ENCODE measurements around the gene PPP2R1B. TPM values are rescaled to one million over a fixed set of nuclear protein-coding genes. Genes with fewer than 3 reads are reported as not detected.

PPP2R1B gene
- total RNA-seq, 1 experiment from 2014 or later: 35.4 TPM

DNA sequence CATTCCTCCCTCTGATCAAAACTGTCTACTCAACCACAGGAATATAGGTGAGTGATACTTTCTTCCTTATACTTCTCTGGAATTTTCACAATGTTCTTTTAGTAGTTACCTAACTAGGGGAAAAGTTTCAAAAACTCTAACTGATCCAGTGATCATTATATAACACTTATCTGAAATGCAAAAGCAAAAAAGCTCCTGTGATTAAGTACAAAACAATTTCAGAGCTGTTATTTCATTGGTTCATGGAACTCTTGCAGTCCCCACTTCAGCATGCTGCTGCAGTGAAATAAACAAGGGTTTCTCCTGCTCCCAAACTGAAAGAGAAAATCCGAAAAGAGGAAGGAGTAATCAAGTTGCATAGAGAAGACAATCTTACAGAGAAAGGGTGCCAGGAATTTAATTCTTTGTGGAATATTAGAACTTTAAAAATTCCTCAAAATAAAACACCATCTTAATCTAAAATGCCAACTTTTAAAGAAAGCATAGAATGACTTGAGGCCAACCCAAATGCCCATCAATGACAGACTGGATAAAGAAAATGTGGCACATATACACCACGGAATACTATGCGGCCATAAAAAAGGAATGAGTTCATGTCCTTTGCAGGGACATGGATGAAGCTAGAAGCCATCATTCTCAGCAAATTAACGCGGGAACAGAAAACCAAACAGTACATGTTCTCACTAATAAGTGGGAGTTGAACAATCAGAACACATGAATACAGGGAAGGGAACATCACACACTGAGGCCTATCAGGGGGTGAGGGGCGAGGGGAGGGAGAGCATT is 20.3 kb downstream of the PPP2R1B start:
- DNase-seq: no peak

DNA sequence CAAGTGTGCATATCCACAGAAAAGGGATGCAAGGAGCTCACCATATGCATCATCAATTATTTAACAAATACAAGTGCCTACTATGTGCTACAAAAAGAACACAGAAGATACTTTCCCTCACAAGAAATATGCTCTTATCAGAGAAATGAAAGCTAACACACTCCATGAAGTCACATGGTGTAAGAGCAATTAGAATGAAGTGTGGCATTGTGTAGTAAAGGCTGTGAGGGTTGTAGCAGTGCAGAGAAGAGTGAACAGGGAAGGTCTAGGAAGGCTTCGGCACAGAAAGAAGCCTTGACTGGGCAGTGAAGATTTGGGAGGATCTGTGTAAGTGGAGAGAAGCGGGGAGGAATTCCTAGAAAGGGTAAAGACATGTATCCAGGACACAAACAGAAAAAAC is 22.5 kb downstream of the PPP2R1B start:
- Histone ChIP-seq H3K4me1 (no peaks in the 10 kb centered on the region), H3K9me3 (replicated peaks) (no peaks in the 10 kb centered on the region), H3K4me3 (no peak overlapping the region), H3K36me3 (peaks cover 10% of the 10 kb centered on the region; the same call in 1 of the 2 replicates), H3K27me3 (no peaks in the 10 kb centered on the region), H3K27ac (no peak overlapping the region)
- DNase-seq: no peak

More for the DNA sequence above, 20.3 kb downstream of the PPP2R1B start:
- no peak overlapping the region for H3K4me3 ChIP-seq
- H3K4me1 ChIP-seq: no peaks in the 10 kb centered on the region
- no peak overlapping the region for H3K27ac ChIP-seq
- H3K9me3 ChIP-seq (replicated peaks): no peaks in the 10 kb centered on the region
- no peaks in the 10 kb centered on the region for H3K27me3 ChIP-seq
- H3K36me3 ChIP-seq: peaks cover 12% of the 10 kb centered on the region; the same call in 1 of the 2 replicates

DNA sequence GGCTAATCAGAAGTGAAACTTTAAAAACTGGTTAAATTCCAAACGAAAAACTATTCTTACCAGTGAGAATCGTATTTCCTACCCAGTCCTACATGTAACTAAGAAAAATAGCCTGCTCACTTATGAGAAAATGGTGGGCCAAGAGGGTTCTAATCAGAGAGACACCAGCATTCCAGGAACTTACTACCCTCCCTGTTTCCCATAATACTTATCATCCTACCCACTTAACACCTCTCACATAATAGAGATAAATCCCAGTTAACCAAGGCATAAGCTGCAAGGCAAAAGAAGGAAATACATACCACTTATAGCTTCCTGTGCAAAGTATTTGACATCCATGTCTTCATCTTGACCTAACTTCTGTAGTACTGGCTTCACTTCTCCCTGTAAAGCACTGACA is 24.4 kb downstream of the PPP2R1B start:
- Histone ChIP-seq H3K36me3 (peaks cover 7% of the 10 kb centered on the region; the same call in 1 of the 2 replicates), H3K27ac (no peak overlapping the region), H3K9me3 (replicated peaks) (no peaks in the 10 kb centered on the region), H3K4me1 (peaks cover 2% of the 10 kb centered on the region; the same call in 1 of the 2 replicates), H3K27me3 (no peaks in the 10 kb centered on the region), H3K4me3 (no peak overlapping the region)
- no peak for DNase-seq

DNA sequence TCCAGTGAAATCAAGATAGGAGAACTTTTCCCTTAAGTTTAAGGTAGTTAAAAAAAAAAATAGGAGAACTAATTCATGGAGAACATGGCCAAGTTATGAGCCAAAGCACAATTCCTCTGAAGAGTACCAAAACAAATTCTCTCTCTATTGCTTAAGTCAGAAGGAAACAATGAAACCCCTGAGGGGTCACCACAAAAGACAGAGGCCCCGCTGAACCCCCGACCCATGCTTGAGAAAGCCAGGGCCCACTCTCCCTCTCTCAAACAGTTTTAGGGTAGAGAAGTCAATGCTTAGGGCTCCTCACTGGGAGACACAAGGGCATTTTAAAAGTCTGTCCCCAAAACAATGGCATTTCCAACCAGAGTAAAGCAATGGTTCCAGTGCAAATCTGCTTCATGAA is 26.9 kb downstream of the PPP2R1B start:
- no peaks in the 10 kb centered on the region for H3K36me3 ChIP-seq
- peaks cover 19% of the 10 kb centered on the region for H3K4me1 ChIP-seq
- no peak for DNase-seq
- H3K27me3 ChIP-seq: no peaks in the 10 kb centered on the region
- H3K27ac ChIP-seq: no peak overlapping the region
- no peaks in the 10 kb centered on the region for H3K9me3 ChIP-seq (replicated peaks)
- no peak overlapping the region for H3K4me3 ChIP-seq

DNA sequence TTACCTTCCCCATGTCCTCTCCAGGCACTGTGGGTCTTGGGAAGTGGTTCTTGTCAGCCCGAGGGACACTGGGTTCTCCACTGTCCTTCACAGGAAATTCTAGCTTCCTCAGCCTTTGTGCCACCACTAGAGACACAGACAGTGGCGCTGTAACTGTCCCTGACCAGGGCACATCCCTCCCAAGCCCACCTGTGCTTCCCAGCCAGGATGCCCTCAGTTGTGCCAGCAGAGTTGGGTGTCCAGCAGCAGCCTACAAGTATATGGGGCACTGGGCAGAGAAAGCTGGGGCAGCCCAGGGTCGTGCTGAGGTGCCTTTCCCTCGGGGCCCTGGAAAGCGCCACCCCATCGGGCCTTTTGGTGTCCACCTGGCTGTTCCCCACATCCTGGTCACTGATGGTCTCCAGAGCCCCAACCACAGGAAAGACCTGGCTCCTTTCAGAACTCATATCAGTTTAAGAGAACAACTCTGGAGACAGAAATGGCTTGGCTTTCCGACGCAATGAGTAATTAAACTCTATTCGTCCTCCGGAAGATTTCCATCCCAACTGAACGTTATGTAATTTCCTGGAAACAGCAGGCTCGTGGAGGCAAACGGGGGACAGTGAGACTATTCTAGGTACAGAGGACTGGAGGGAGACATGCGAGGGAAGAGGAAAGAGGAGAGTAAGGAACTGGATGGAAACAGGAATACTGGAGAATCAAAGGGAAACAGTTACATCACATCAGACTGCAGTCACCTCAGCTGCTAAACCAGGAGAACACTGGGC is 28.6 kb downstream of the PPP2R1B start:
- Histone ChIP-seq H3K27me3 (no peaks in the 10 kb centered on the region), H3K9me3 (replicated peaks) (no peaks in the 10 kb centered on the region), H3K4me1 (peaks cover 19% of the 10 kb centered on the region), H3K27ac (no peak overlapping the region), H3K36me3 (no peaks in the 10 kb centered on the region), H3K4me3 (no peak overlapping the region)
- DNase-seq: no peak

DNA sequence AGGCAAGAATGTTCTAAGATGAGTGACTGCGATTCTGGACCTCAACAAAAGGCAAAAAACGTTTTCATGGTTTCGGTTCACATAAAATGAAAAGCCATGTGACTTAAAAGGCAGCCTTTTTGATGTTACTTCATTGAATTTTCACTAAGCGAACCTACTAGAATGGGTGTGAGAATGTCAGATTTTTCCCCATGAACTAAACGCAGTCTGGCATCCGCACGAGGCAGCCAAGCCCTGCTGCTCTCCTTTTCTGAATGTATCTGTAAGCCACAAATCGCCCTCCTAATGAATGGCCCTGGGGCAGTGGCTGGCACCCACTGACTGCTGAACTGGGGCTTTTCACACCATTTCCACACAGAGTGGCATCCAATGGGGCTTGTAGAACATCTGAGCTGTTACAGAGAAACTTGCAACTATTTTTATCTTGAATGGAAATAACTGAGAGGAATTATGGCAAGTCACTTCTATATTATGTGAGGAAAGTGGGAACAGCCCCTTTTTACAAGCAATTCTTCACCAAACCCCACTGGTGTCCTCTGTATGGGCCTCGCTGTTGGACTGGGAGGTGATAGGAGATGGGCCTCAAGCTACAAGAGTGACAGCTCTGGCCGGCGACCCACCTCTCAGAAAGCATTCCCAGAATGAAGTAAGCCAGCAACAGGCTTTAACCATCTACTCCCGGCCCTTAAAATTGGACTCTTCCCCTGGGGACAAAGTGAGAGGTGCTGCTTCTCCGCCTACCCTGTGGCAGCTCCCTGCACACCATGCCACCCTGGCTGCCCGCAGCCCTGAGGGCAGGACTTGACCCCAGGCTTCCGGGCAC is 29.4 kb downstream of the PPP2R1B start:
- Histone ChIP-seq H3K4me1 (peaks cover 19% of the 10 kb centered on the region), H3K9me3 (replicated peaks) (no peaks in the 10 kb centered on the region), H3K27me3 (no peaks in the 10 kb centered on the region), H3K27ac (peak overlapping the region; percentile 80), H3K4me3 (no peak overlapping the region), H3K36me3 (no peaks in the 10 kb centered on the region)
- DNase-seq: no peak

DNA sequence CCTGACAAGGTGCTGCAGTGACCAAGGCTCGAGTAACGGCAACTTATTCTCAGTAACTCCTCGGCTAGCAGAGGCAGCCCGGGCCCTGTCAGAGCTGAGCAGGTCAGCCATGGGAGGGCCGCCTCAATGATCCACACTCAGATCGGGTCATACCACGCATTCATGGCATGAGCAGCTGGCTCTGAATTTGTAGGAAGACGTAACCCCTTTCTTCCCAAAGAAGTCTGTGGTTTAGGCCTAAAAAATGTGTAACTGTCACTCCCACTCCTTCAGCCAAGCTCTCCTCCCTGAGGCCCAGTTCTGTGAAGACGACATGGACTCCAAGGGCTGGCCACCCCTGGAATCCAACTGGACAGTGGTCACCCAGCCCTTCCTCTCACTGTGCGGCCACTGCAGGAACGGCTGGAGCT is 30.0 kb downstream of the PPP2R1B start:
- Histone ChIP-seq H3K27me3 (no peaks in the 10 kb centered on the region), H3K36me3 (no peaks in the 10 kb centered on the region), H3K9me3 (replicated peaks) (no peaks in the 10 kb centered on the region), H3K4me1 (peaks cover 24% of the 10 kb centered on the region), H3K4me3 (peak overlapping the region; percentile 47), H3K27ac (peak overlapping the region; percentile 80)
- DNase-seq: peak; percentile 27 to 48

DNA sequence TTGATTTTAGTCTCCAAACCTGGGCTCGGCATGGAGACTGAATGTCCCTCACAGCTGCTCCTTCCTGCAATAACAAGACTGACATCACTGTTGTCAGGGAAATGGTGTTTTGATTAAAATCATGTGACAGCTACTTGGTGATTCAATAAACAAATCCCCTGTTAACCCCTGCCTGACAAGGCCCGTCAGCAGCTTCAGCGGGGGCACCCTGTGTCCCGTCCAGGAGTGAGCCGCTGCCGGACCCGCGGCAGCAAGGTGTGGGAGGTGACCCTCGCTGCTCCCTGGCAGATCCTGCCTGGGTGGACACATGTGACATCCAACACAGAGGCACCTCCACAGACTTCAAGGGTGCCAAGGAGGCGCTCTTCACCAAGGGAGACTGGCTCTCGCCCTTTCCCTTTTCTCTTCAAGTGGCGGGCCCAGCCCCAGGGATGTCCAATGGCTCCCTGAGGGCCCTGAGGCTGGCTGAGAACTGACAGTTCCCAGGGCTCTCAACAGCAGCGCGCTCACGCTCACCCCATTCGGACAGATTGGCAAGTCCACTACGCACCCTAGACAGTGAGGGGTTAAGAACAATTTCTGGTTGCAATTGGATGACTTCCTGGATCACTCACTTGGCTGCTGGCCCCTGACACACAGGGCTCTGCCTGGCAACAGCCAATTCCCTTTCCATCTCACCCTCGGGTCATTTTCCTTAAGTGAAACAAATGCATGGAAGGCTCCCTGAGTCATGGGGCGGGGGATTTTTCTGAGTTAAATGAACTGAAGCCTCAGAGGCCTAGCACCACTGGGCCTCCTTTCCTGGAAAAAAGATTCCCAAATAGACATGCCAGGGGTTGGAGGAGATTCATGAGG is 30.7 kb downstream of the PPP2R1B start:
- Histone ChIP-seq H3K36me3 (no peaks in the 10 kb centered on the region), H3K4me1 (peaks cover 31% of the 10 kb centered on the region), H3K27me3 (no peaks in the 10 kb centered on the region), H3K27ac (peak overlapping the region; percentile 80), H3K4me3 (peak overlapping the region; percentile 47), H3K9me3 (replicated peaks) (no peaks in the 10 kb centered on the region)
- peak; percentile 73 to 83 for DNase-seq

DNA sequence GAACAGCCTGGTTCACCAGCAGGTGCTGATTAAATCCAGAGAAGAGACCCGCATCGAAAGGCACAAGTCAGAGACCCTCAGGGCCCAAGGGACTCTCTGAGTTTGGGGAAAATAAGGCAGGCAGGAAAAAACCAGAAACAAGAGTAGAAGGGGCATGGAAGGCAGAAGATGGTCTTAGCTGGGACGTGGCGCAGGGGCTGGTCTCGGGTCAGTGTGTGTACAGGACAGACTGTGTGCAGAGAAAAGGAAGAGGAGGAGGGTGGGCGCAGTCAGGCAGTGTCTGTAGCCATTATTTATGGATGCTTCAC is 31.3 kb downstream of the PPP2R1B start:
- no peaks in the 10 kb centered on the region for H3K9me3 ChIP-seq (replicated peaks)
- H3K4me1 ChIP-seq: peaks cover 36% of the 10 kb centered on the region
- H3K4me3 ChIP-seq: peak overlapping the region; percentile 47
- DNase-seq: no peak
- no peaks in the 10 kb centered on the region for H3K27me3 ChIP-seq
- no peaks in the 10 kb centered on the region for H3K36me3 ChIP-seq
- peak overlapping the region; percentile 80 for H3K27ac ChIP-seq

DNA sequence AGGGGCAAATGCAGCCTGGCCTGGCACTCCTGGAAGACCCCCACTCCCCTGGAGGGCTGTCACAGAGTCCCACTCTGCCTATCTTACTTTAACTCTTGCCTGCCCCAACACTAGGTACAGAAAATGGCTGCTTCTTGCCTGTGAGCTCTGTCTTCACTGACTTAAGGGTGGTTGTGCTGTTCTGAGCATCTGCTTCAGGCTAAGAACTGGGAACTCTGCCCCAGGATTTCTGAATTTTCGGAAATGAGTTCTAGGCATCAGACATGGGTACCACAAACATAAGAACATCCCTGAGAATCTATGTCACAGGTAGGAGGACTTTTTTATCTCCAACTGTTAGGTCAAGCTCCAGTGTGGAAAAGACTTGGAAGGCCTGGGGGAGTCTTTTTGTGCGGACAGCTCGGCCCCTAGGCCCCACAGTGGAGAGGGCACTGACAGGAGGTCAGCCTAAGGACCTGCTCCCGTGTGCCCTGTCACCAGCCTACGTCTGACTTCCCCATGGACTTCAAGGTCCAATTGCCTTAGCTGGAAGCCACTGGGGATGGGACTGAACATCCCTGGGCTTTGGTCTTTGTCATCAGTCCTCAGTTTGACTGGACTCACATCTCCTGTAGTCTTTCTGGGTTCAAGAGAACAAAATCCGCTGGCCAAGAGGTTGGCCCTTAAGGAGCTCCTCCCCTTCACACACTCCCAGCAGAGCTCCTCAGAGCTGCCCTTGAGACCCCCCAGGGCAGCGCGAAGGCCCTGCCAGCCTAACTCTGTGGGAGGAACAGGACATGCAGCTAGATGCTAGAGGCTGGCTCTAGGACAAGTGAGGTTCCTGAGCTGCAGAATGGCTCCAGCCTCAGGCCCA is 31.9 kb downstream of the PPP2R1B start:
- H3K4me3 ChIP-seq: no peak overlapping the region; the same call in 1 of the 2 replicates
- H3K36me3 ChIP-seq: no peaks in the 10 kb centered on the region
- no peaks in the 10 kb centered on the region for H3K27me3 ChIP-seq
- no peak for DNase-seq
- peaks cover 42% of the 10 kb centered on the region for H3K4me1 ChIP-seq
- H3K9me3 ChIP-seq (replicated peaks): no peaks in the 10 kb centered on the region
- peak overlapping the region; percentile 80 for H3K27ac ChIP-seq

DNA sequence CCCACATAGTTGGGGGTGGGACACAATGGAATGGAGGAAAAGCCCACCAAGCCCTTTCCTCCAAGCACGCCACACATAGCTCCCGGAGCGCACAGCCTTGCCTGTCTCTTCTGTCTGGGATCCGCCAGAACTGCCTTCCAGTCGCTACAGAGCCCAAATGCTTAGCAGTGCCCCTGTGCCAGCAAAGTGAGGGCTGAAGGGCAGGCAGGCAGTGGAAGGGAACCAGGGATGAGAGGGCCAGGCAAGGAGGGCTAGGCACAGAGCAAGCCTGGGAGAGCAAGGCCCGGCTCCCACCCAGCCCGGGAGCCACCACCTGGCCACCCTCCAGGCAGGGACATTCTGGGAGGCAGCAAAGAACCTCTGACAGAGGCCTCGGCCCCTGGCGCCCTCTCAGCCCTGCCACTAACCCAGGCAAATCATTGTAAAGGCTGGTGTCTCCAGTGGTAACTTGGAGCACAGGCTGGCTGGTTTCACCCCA is 32.5 kb downstream of the PPP2R1B start:
- Histone ChIP-seq H3K4me3 (no peak overlapping the region), H3K36me3 (no peaks in the 10 kb centered on the region), H3K9me3 (replicated peaks) (no peaks in the 10 kb centered on the region), H3K27ac (no peak overlapping the region), H3K27me3 (no peaks in the 10 kb centered on the region), H3K4me1 (peaks cover 48% of the 10 kb centered on the region)
- no peak for DNase-seq

DNA sequence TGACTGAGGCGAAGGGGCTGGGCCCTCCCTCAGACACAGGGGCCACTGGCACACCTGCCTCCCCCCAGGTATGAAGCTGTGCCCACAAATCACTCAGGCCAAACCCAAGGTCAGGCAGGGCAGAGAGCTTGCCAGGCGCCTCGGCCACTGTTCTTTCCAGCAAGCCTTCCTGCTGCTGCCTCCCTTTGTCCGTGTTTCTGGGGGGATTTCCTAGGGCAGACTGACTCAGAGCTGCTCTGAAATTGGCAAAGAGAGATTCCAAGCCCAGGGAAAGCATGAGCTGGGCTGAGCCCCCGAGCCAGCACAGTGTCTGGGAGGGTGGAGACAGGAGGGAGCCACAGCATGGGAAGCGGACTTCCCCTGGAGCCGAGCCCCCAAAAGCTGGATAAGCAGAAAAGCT is 33.2 kb downstream of the PPP2R1B start:
- no peaks in the 10 kb centered on the region for H3K9me3 ChIP-seq (replicated peaks)
- no peak for DNase-seq

DNA sequence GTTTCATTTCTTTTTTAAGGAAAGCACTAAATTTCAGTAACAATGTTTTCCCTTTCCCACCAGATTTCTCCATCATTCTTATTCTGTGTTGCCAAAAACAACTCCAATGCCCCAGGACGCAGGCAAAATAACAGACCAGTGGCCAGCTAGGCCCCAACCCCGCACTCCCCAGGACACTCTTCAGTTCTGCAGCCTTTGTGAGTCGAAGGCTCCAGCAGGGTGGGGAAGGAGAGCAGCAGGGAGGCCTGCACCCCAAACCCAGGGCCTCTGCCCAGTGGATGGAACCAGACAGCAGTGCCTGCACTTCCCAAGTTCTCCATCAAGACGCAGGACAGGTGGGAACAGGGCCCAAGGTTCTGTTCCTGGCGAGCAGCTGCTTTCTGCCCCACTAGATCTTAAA is 34.4 kb downstream of the PPP2R1B start:
- no peak overlapping the region for H3K27ac ChIP-seq
- no peaks in the 10 kb centered on the region for H3K9me3 ChIP-seq (replicated peaks)
- peaks cover 46% of the 10 kb centered on the region for H3K4me1 ChIP-seq
- DNase-seq: no peak
- H3K27me3 ChIP-seq: no peaks in the 10 kb centered on the region
- H3K4me3 ChIP-seq: no peak overlapping the region
- H3K36me3 ChIP-seq: no peaks in the 10 kb centered on the region

More for the DNA sequence above, 33.2 kb downstream of the PPP2R1B start:
- H3K36me3 ChIP-seq: no peaks in the 10 kb centered on the region
- H3K27ac ChIP-seq: no peak overlapping the region
- no peaks in the 10 kb centered on the region for H3K27me3 ChIP-seq
- peaks cover 48% of the 10 kb centered on the region for H3K4me1 ChIP-seq
- H3K4me3 ChIP-seq: no peak overlapping the region

Measured in SJCRH30 (cell line).